ENCODE measurements around the gene ST3GAL2. TPM values are rescaled to one million over a fixed set of nuclear protein-coding genes. Genes with fewer than 3 reads are reported as not detected.

Gene ST3GAL2
- total and polyA plus RNA-seq, 2 donors (not counting 3 experiments of a cell fraction or from before 2014, with no cell fraction given) = 23.0 to 50.4 TPM

DNA sequence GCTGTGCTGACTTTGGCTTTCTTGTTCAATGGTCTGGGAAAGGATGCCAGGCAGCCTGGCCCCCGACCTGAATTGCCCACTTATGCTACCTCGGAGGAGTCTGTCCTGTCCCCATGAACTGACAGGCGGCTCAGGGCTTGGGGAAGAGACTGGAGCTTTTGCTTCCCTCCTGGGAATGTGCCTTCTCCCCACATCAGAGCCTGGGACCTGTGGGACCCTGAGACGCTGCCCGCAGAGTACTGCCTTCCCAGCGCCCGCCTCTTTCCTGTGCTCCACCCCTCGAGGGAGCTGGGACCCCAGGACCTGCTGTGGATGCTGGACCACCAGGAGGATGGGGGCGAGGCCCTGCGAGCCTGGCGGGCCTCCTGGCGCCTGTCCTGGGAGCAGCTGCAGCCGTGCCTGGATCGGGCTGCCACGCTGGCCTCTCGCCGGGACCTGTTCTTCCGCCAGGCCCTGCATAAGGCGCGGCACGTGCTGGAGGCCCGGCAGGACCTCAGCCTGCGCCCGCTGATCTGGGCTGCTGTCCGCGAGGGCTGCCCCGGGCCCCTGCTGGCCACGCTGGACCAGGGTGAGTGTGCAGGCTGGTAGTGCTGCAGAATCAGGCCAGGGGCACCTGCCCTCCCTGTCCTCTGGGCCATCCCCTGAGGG is 34.0 kb upstream of the ST3GAL2 start:
- POLR2A ChIA-PET = interaction anchor here (0.6 kb wide), 1 partner anchor 39 kb away, joined by 3 read pairs; no protein-coding TSS in a partner anchor
- H3K27ac ChIP-seq (ENCODE audit: insufficient read depth, low read depth, low read length) = no peak overlapping the region
- no TSS peak for BruUV-seq (replicated peaks)
- no peak for TF ChIP-seq FOS (IDR thresholded peaks at IDR 0.05; ENCODE audit: borderline replicate concordance, insufficient read depth, low read length)
- TF ChIP-seq MYC (IDR thresholded peaks at IDR 0.05; ENCODE audit: low read depth, low read length) = no peak
- TF ChIP-seq GATA2 (IDR thresholded peaks at IDR 0.05; ENCODE audit: insufficient read depth, insufficient read length, low read depth, low read length) = no peak
- no peak for TF ChIP-seq CTCF (IDR thresholded peaks at IDR 0.05; ENCODE audit: extremely low read depth in 1 of 2, insufficient read depth in 1 of 2, low read depth in 1 of 2, low read length in 2 of 2)
- TF ChIP-seq POLR2AphosphoS5 (IDR thresholded peaks at IDR 0.05; ENCODE audit: insufficient read depth, low read depth, low read length) = no peak
- TF ChIP-seq POLR2A (IDR thresholded peaks at IDR 0.05; ENCODE audit: low read depth, low read length) = no peak
- TF ChIP-seq MAX (IDR thresholded peaks at IDR 0.05; ENCODE audit: insufficient read depth, insufficient read length) = no peak
- no peak for TF ChIP-seq EZH2 (IDR thresholded peaks at IDR 0.05; ENCODE audit: borderline replicate concordance, low read depth, low read length, severe bottlenecking)
- no peak for TF ChIP-seq JUN (IDR thresholded peaks at IDR 0.05; ENCODE audit: borderline replicate concordance, insufficient read depth, insufficient read length, low read depth)
- DNase-seq (ENCODE audit: low read depth, low spot score) (no peak), FAIRE-seq (no peak)
- no peaks in the 10 kb centered on the region for H3K9me1 ChIP-seq (replicated peaks; ENCODE audit: control insufficient read depth, extremely low read depth, insufficient read depth, low read length)
- CTCF ChIA-PET = interaction anchor here (1.2 kb wide), 1 partner anchor 103 kb away, joined by 4 read pairs; no protein-coding TSS in a partner anchor
- H4K20me1 ChIP-seq (replicated peaks; ENCODE audit: control insufficient read depth, extremely low read depth, insufficient read depth, low read length) = no peaks in the 10 kb centered on the region
- dilution Hi-C loops (cut with MboI; ENCODE audit: extremely low pct_ligation_motif_present, low sequenced_read_pairs) = no loop called here
- H2AFZ ChIP-seq (ENCODE audit: low read depth, low read length) = no peak overlapping the region
- no peaks in the 10 kb centered on the region for H3K79me2 ChIP-seq (ENCODE audit: control insufficient read depth, insufficient read depth, low read length)
- intact Hi-C loops (cut with micrococcal nuclease) = no loop called here
- peaks cover 14% of the 10 kb centered on the region for H3K4me1 ChIP-seq (ENCODE audit: control insufficient read depth, extremely low read depth, insufficient read depth, low read length)
- H3K36me3 ChIP-seq (ENCODE audit: control insufficient read depth in 2 of 2, extremely low read depth in 1 of 2, insufficient read depth in 2 of 2, low read length in 2 of 2) = no peaks in the 10 kb centered on the region
- no peaks in the 10 kb centered on the region for H3K9me3 ChIP-seq (replicated peaks; ENCODE audit: control insufficient read depth, insufficient read depth, low read length)
- H3K27me3 ChIP-seq (ENCODE audit: control insufficient read depth in 2 of 2, insufficient read depth in 2 of 2, low read length in 2 of 2) = no peaks in the 10 kb centered on the region
- no peak overlapping the region for H3K4me3 ChIP-seq (replicated peaks in 1 of 3; ENCODE audit: insufficient read depth in 1 of 3, low read depth in 1 of 3, low read length in 3 of 3)
- H3K4me2 ChIP-seq (ENCODE audit: insufficient read depth, low read length) = no peak overlapping the region
- H3K9ac ChIP-seq (replicated peaks; ENCODE audit: extremely low read depth, insufficient read depth, low read length) = no peak overlapping the region

Data from endothelial cell of umbilical vein (primary cell).